Measurements from ENCODE around the gene SAE1. TPM values are rescaled to one million over a fixed set of nuclear protein-coding genes. Genes with fewer than 3 reads are reported as not detected.

The SAE1 gene
- total and polyA plus RNA-seq, 10 of the 15 experiments (the other 5 are each of a cell fraction or from before 2014, with no cell fraction given) = 62.0 to 246 (median 148) TPM

DNA sequence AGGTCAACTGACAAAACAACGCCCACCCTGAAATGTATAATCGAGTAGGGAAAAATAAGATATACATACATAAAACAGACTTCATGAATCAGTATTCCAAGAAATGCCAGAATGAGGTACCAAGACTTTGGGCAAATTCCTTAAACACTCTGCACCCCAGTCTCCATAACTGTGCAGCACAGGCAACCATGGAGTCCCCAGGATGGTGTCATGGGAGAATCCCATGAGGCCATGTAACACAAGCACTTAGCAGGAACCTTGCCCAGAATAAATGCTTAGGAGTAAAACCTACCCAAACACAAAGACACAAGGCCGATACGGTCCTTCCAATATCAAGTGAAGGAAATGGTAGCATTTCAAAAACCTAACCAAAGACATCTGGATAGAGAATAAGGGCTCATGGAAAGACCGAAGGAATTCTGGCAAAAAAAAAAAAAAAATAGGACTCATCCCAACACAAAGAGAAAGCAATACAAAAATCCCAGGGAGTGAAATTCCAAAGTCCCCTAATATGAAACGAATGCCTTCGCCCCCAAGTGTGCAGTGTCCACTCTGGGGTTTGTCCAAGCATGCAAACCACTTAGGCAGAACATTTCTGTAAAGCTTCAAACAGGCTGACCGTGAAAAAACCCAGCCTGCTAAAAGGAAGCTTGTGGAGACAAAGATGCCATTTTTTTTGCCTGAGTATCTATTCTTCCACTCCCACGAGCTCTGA is 28.1 kb upstream of the SAE1 start:
- BruUV-seq (replicated peaks) = no TSS peak
- Histone ChIP-seq H4K20me1 (ENCODE audit: control insufficient read depth, insufficient read depth) (no peaks in the 10 kb centered on the region), H3K36me3 (ENCODE audit: control insufficient read depth in 2 of 2, insufficient read depth in 2 of 2, low read length in 1 of 2) (peaks cover 0 to 9% of the 10 kb centered on the region in 2 experiments; a peak in 2 of 4 replicates), H3K9ac (ENCODE audit: control insufficient read depth, insufficient read depth, low read length) (no peak overlapping the region), H3K4me2 (ENCODE audit: control insufficient read depth, insufficient read depth) (no peak overlapping the region), H3K4me3 (no peak overlapping the region), H3K27me3 (replicated peaks in 1 of 2; ENCODE audit: control insufficient read depth in 2 of 2, insufficient read depth in 2 of 2, low read length in 1 of 2) (no peaks in the 10 kb centered on the region), H3K9me3 (replicated peaks; ENCODE audit: control insufficient read depth, insufficient read depth, low read length) (no peaks in the 10 kb centered on the region), H3K4me1 (ENCODE audit: control insufficient read depth, insufficient read depth, low read length) (peaks cover 4% of the 10 kb centered on the region; the same call in 1 of the 2 replicates), H3K79me2 (ENCODE audit: control insufficient read depth, insufficient read depth, low read length) (peaks cover 81% of the 10 kb centered on the region), H3K27ac (ENCODE audit: control insufficient read depth, insufficient read depth) (no peak overlapping the region), H2AFZ (ENCODE audit: control insufficient read depth, low read depth, low read length) (no peak overlapping the region)
- RAD21 ChIA-PET (ENCODE audit: unreplicated experiment) = interaction anchor here (1.0 to 1.1 kb wide), 2 partner anchors 11 to 29 kb away, joined by 3 to 7 read pairs; partner anchors contain the start of gene ZC3H4
- intact Hi-C loops (cut with micrococcal nuclease; ENCODE audit: unreplicated experiment) = no loop called here
- FAIRE-seq (no peak), ATAC-seq (no peak), DNase-seq (ENCODE audit: low read depth, low spot score) (no peak)
- SMC1A ChIA-PET (ENCODE audit: uncharacterized antibody, unreplicated experiment) = interaction anchor here (0.9 to 3.5 kb wide), 4 partner anchors 10 to 21 kb away, joined by 3 to 18 read pairs (median 5); partner anchors contain the start of gene ZC3H4
- POLR2A ChIA-PET = interaction anchor here (0.6 to 1.1 kb wide), 4 partner anchors 11 to 103 kb away, joined by 3 to 7 read pairs (median 4); partner anchors contain the start of gene ZC3H4
- 59% methylated on average over 9 of the region's 9 CpGs for WGBS (ENCODE audit: insufficient coverage, insufficient replicate concordance, low lambda C conversion rate, missing lambda C conversion rate)
- CTCF ChIA-PET = interaction anchor here (0.6 to 1.9 kb wide), 5 partner anchors 17 to 145 kb away, joined by 3 to 4 read pairs (median 4); no protein-coding TSS in a partner anchor
- TF ChIP-seq NR2F1 (conservative IDR thresholded peaks at IDR 0.05) (no peak), CBFB (IDR thresholded peaks at IDR 0.05; ENCODE audit: low read depth) (no peak), POLR2A (IDR thresholded peaks at IDR 0.05; ENCODE audit: low read depth, low read length) (no peak), TBL1XR1 (IDR thresholded peaks at IDR 0.05; ENCODE audit: low read depth, low read length) (no peak), WRNIP1 (IDR thresholded peaks at IDR 0.05; ENCODE audit: borderline replicate concordance, low read depth, low read length) (no peak), SKIL (IDR thresholded peaks at IDR 0.05; ENCODE audit: low read depth, poor library complexity, severe bottlenecking) (no peak), HDGF (IDR thresholded peaks at IDR 0.05) (no peak), MEF2A (IDR thresholded peaks at IDR 0.05; ENCODE audit: insufficient read depth, low read depth, low read length) (no peak), POLR2AphosphoS5 (IDR thresholded peaks at IDR 0.05; ENCODE audit: low read length) (no peak), EZH2 (IDR thresholded peaks at IDR 0.05; ENCODE audit: borderline replicate concordance, control insufficient read depth, low read depth, low read length) (no peak), TAF1 (IDR thresholded peaks at IDR 0.05; ENCODE audit: borderline replicate concordance, low read depth, low read length) (no peak)
- TF ChIP-seq, protein P1, sequence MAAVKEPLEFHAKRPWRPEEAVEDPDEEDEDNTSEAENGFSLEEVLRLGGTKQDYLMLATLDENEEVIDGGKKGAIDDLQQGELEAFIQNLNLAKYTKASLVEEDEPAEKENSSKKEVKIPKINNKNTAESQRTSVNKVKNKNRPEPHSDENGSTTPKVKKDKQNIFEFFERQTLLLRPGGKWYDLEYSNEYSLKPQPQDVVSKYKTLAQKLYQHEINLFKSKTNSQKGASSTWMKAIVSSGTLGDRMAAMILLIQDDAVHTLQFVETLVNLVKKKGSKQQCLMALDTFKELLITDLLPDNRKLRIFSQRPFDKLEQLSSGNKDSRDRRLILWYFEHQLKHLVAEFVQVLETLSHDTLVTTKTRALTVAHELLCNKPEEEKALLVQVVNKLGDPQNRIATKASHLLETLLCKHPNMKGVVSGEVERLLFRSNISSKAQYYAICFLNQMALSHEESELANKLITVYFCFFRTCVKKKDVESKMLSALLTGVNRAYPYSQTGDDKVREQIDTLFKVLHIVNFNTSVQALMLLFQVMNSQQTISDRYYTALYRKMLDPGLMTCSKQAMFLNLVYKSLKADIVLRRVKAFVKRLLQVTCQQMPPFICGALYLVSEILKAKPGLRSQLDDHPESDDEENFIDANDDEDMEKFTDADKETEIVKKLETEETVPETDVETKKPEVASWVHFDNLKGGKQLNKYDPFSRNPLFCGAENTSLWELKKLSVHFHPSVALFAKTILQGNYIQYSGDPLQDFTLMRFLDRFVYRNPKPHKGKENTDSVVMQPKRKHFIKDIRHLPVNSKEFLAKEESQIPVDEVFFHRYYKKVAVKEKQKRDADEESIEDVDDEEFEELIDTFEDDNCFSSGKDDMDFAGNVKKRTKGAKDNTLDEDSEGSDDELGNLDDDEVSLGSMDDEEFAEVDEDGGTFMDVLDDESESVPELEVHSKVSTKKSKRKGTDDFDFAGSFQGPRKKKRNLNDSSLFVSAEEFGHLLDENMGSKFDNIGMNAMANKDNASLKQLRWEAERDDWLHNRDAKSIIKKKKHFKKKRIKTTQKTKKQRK (IDR thresholded peaks at IDR 0.05; ENCODE audit: low read depth, low read length) = no peak
- TF ChIP-seq, protein P2, sequence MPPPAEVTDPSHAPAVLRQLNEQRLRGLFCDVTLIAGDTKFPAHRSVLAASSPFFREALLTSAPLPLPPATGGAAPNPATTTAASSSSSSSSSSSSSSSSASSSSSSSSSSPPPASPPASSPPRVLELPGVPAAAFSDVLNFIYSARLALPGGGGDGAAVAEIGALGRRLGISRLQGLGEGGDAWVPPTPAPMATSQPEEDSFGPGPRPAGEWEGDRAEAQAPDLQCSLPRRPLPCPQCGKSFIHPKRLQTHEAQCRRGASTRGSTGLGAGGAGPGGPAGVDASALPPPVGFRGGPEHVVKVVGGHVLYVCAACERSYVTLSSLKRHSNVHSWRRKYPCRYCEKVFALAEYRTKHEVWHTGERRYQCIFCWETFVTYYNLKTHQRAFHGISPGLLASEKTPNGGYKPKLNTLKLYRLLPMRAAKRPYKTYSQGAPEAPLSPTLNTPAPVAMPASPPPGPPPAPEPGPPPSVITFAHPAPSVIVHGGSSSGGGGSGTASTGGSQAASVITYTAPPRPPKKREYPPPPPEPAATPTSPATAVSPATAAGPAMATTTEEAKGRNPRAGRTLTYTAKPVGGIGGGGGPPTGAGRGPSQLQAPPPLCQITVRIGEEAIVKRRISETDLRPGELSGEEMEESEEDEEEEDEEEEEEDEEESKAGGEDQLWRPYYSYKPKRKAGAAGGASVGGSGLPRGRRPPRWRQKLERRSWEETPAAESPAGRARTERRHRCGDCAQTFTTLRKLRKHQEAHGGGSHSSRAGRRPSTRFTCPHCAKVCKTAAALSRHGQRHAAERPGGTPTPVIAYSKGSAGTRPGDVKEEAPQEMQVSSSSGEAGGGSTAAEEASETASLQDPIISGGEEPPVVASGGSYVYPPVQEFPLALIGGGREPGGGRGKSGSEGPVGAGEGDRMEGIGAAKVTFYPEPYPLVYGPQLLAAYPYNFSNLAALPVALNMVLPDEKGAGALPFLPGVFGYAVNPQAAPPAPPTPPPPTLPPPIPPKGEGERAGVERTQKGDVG (CRISPR knock-in tag; IDR thresholded peaks at IDR 0.05) = no peak
- in situ Hi-C loops (cut with MboI) = no loop called here

All from GM12878 (cell line).